Measurements from ENCODE around the gene ZNF670. TPM values are rescaled to one million over a fixed set of nuclear protein-coding genes. Genes with fewer than 3 reads are reported as not detected.

Gene ZNF670
- total RNA-seq, 1 donor from 2014 or later, result 3.7 TPM

DNA sequence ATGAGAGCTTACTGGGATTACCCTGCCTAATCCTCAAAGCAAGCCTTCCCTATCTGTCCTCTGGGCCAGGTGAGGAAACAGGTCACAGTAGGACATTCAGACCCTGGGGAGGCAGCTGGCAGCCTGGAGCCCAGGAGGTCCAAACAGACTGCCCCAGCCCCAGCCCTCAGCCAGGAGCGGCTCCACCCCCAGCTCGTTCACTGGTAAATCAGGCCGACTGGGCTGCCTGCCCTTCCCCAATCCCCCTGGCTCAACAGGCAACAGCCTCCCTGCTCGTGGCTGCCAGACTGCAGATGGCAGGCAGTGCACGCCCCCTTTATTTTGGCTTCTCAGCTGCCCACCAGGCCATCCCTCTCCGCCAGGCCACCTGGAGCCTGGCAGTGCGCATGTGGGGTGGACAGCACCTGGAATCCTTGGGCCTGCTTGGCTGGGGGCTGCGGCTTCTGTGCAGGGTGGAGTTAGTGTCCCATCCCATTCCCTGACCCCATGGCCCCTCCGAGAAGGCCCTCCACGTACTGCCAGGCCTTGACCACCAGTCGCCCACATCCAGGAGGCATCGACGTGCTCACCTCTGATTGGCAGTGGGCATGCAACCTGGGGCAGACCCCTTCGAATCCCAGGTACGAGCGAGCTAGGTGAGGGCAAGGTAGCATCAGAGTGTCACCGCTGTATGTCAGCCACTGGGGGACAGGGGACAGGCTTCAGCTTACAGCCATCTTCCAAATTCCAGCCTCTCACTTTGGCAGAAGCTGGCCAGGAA, 11.2 kb upstream of the ZNF670 start:
- no peaks in the 10 kb centered on the region for H3K36me3 ChIP-seq (ENCODE audit: control insufficient read depth, insufficient read depth, low read length)
- TF ChIP-seq, protein P1, sequence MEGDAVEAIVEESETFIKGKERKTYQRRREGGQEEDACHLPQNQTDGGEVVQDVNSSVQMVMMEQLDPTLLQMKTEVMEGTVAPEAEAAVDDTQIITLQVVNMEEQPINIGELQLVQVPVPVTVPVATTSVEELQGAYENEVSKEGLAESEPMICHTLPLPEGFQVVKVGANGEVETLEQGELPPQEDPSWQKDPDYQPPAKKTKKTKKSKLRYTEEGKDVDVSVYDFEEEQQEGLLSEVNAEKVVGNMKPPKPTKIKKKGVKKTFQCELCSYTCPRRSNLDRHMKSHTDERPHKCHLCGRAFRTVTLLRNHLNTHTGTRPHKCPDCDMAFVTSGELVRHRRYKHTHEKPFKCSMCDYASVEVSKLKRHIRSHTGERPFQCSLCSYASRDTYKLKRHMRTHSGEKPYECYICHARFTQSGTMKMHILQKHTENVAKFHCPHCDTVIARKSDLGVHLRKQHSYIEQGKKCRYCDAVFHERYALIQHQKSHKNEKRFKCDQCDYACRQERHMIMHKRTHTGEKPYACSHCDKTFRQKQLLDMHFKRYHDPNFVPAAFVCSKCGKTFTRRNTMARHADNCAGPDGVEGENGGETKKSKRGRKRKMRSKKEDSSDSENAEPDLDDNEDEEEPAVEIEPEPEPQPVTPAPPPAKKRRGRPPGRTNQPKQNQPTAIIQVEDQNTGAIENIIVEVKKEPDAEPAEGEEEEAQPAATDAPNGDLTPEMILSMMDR (IDR thresholded peaks at IDR 0.05; ENCODE audit: insufficient read depth, low read length, severe bottlenecking), result no peak
- DNase-seq (ENCODE audit: low read depth) (no peak), FAIRE-seq (no peak)
- H3K4me3 ChIP-seq (ENCODE audit: low read depth, low read length), result no peak overlapping the region
- H3K27me3 ChIP-seq (ENCODE audit: control insufficient read depth, insufficient read depth, low read length), result no peaks in the 10 kb centered on the region

DNA sequence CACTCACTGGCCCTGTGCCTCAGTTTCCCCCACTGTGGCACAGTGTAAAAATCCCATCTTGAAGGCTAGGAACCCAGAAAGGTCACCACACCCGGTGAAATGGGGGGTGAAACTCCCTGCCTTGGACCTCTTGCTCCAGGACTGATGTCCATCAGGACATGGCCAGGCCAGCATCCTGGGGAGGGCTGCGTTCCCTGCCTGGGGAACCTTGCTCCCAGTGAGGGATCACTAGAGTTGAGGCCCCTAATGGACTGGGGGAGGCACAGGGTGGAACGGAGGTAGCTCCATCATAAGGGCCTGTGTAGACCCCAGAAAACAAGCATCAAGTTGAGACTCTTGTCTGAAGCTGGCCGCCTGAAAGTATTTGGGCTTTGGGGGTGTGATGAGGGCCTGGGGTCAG, 10.4 kb upstream of the ZNF670 start:
- no peak for DNase-seq (ENCODE audit: low read depth)
- TF ChIP-seq, protein P1 (IDR thresholded peaks at IDR 0.05; ENCODE audit: insufficient read depth, low read length, severe bottlenecking), result no peak
- H3K36me3 ChIP-seq (ENCODE audit: control insufficient read depth, insufficient read depth, low read length), result no peaks in the 10 kb centered on the region
- H3K4me3 ChIP-seq (ENCODE audit: low read depth, low read length), result no peak overlapping the region
- no peak for FAIRE-seq
- H3K27me3 ChIP-seq (ENCODE audit: control insufficient read depth, insufficient read depth, low read length), result no peaks in the 10 kb centered on the region

- TF ChIP-seq, protein P1 (IDR thresholded peaks at IDR 0.05; ENCODE audit: insufficient read depth, low read length, severe bottlenecking), result no peak
Observed at GRCh38 chr1:247087256-247087655, 8.6 kb upstream of the ZNF670 start.

DNA sequence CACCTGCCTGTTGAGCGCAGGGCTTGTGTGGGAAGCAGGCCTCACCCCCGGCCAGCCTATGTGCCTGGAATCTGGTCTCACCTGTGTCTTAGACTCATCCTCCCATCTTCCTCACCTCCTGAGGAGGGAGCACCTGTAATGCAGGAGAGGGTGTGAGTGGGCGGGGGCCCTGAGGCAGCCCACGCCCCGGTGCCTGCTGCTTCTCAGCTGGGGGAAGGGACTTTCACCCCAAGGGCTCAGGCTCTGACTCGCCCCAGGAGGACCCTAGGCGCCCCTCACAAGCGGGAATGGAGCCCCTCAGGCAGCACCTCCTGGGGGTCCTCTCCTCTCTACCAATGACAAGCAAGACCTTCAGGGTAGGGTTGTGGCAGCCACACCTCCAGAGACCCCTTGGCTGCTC, 6.7 kb upstream of the ZNF670 start:
- DNase-seq (ENCODE audit: low read depth) (no peak), FAIRE-seq (no peak)
- TF ChIP-seq, protein P1 (IDR thresholded peaks at IDR 0.05; ENCODE audit: insufficient read depth, low read length, severe bottlenecking), result no peak
- Histone ChIP-seq H3K27me3 (ENCODE audit: control insufficient read depth, insufficient read depth, low read length) (no peaks in the 10 kb centered on the region), H3K36me3 (ENCODE audit: control insufficient read depth, insufficient read depth, low read length) (no peaks in the 10 kb centered on the region), H3K4me3 (ENCODE audit: low read depth, low read length) (no peak overlapping the region)

More at GRCh38 chr1:247087256-247087655, 8.6 kb upstream of the ZNF670 start:
- FAIRE-seq (no peak), DNase-seq (ENCODE audit: low read depth) (no peak)
- Histone ChIP-seq H3K4me3 (ENCODE audit: low read depth, low read length) (no peak overlapping the region), H3K36me3 (ENCODE audit: control insufficient read depth, insufficient read depth, low read length) (no peaks in the 10 kb centered on the region), H3K27me3 (ENCODE audit: control insufficient read depth, insufficient read depth, low read length) (no peaks in the 10 kb centered on the region)

- FAIRE-seq (no peak), DNase-seq (ENCODE audit: low read depth) (no peak)
- Histone ChIP-seq H3K27me3 (ENCODE audit: control insufficient read depth, insufficient read depth, low read length) (no peaks in the 10 kb centered on the region), H3K36me3 (ENCODE audit: control insufficient read depth, insufficient read depth, low read length) (no peaks in the 10 kb centered on the region), H3K4me3 (ENCODE audit: low read depth, low read length) (no peak overlapping the region)
- TF ChIP-seq, protein P1 (IDR thresholded peaks at IDR 0.05; ENCODE audit: insufficient read depth, low read length, severe bottlenecking), result no peak
Observed at GRCh38 chr1:247084771-247085170, 6.2 kb upstream of the ZNF670 start.

Data from bronchial epithelial cell (primary cell).